ENCODE results near the gene CAPRIN1. TPM values are rescaled to one million over a fixed set of nuclear protein-coding genes. Genes with fewer than 3 reads are reported as not detected.

The CAPRIN1 gene
- polyA plus RNA-seq, 2 of the 4 experiments (the other 2 are of a cell fraction): 159 to 255 TPM

DNA sequence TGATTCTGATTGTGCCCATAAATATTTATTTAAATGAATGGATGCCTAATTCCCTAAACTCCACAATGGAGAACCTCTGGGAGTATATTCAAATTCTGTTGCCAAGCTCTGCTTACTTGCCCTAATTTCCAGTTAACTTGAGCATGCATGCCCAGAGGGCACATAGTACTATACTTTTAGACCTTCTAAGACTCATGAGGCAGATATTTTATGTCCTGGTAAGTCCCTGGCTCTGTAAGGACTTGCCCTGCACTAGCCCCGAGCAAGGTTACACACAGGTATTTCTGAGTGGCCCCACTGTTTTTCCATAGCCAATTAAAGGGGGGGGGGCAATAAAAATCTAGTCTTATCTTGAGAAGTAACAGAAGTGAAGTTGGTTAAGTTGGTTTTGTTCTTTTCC lies 21.1 kb upstream of the CAPRIN1 start:
- DNase-seq (ENCODE audit: low read depth in 1 of 2, low spot score in 1 of 2) (no peak), FAIRE-seq (no peak), ATAC-seq (no peak)
- TF ChIP-seq, protein P1, sequence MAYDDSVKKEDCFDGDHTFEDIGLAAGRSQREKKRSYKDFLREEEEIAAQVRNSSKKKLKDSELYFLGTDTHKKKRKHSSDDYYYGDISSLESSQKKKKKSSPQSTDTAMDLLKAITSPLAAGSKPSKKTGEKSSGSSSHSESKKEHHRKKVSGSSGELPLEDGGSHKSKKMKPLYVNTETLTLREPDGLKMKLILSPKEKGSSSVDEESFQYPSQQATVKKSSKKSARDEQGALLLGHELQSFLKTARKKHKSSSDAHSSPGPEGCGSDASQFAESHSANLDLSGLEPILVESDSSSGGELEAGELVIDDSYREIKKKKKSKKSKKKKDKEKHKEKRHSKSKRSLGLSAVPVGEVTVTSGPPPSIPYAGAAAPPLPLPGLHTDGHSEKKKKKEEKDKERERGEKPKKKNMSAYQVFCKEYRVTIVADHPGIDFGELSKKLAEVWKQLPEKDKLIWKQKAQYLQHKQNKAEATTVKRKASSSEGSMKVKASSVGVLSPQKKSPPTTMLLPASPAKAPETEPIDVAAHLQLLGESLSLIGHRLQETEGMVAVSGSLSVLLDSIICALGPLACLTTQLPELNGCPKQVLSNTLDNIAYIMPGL (CRISPR knock-in tag; IDR thresholded peaks at IDR 0.05; ENCODE audit: borderline replicate concordance): no peak
- TF ChIP-seq CHD2 (IDR thresholded peaks at IDR 0.05; ENCODE audit: low read length, partially characterized antibody): no peak
- no peak for TF ChIP-seq POLR2AphosphoS2 (conservative IDR thresholded peaks at IDR 0.05; ENCODE audit: low read length)
- TF ChIP-seq TP53 (CRISPR knock-in tag; IDR thresholded peaks at IDR 0.05): no peak
- no peak for TF ChIP-seq RARB (CRISPR knock-in tag; IDR thresholded peaks at IDR 0.05)
- TF ChIP-seq, protein P2, sequence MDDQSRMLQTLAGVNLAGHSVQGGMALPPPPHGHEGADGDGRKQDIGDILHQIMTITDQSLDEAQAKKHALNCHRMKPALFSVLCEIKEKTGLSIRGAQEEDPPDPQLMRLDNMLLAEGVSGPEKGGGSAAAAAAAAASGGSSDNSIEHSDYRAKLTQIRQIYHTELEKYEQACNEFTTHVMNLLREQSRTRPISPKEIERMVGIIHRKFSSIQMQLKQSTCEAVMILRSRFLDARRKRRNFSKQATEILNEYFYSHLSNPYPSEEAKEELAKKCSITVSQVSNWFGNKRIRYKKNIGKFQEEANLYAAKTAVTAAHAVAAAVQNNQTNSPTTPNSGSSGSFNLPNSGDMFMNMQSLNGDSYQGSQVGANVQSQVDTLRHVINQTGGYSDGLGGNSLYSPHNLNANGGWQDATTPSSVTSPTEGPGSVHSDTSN (IDR thresholded peaks at IDR 0.05): no peak
- TF ChIP-seq, protein P3, sequence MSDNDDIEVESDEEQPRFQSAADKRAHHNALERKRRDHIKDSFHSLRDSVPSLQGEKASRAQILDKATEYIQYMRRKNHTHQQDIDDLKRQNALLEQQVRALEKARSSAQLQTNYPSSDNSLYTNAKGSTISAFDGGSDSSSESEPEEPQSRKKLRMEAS (IDR thresholded peaks at IDR 0.05): no peak
- TF ChIP-seq, protein P4, sequence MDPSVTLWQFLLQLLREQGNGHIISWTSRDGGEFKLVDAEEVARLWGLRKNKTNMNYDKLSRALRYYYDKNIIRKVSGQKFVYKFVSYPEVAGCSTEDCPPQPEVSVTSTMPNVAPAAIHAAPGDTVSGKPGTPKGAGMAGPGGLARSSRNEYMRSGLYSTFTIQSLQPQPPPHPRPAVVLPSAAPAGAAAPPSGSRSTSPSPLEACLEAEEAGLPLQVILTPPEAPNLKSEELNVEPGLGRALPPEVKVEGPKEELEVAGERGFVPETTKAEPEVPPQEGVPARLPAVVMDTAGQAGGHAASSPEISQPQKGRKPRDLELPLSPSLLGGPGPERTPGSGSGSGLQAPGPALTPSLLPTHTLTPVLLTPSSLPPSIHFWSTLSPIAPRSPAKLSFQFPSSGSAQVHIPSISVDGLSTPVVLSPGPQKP (IDR thresholded peaks at IDR 0.05; ENCODE audit: low read depth, low read length): no peak
- TF ChIP-seq HOXB5 (CRISPR knock-in tag; IDR thresholded peaks at IDR 0.05): no peak
- no peak for TF ChIP-seq MYC (IDR thresholded peaks at IDR 0.05; ENCODE audit: borderline replicate concordance, low read length)
- TF ChIP-seq FOSL2 (IDR thresholded peaks at IDR 0.05): no peak
- TF ChIP-seq FOSL2 (CRISPR knock-in tag; IDR thresholded peaks at IDR 0.05): no peak
- CTCF ChIA-PET: interaction anchor here (1.0 to 1.1 kb wide), 2 partner anchors 9 to 140 kb away, joined by 3 read pairs; no protein-coding TSS in a partner anchor
- H3K9me3 ChIP-seq: no peaks in the 10 kb centered on the region
- WGBS (ENCODE audit: missing lambda C conversion rate): 44% methylated on average over 1 of the region's 1 CpG
- no peak overlapping the region for H3K27ac ChIP-seq
- H3K4me3 ChIP-seq: no peak overlapping the region
- peaks cover 14% of the 10 kb centered on the region for H3K4me1 ChIP-seq
- no peak overlapping the region for H3K4me2 ChIP-seq
- POLR2A ChIA-PET: no interaction called here

DNA sequence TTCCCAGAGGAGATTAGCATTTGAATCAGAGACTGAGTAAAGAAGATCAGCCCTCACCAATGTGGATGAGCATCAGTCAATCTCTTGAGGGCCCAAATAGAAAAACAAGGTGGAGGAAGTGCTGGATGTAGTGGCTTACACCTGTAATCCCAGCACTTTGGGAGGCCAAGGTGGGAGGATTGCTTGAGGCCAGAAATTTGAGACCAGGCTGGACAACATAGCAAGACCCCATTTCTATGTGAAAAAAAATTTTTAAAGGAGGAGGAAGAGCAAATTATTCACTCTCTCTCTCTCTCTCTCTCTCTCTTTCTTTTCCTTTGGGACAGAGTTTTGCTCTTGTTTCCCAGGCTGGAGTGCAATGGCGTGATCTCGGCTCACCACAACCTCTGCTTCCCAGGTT lies 18.1 kb upstream of the CAPRIN1 start:
- ChIA-PET CTCF (interaction anchor here (0.9 kb wide), 1 partner anchor 18 kb away, joined by 4 read pairs; the partner anchor contains the start of gene CAPRIN1), POLR2A (no interaction called here)
- DNase-seq (ENCODE audit: low read depth in 1 of 2, low spot score in 1 of 2) (no peak), ATAC-seq (no peak), FAIRE-seq (no peak)
- no peak overlapping the region for H3K4me3 ChIP-seq
- H3K27ac ChIP-seq: no peak overlapping the region
- no peaks in the 10 kb centered on the region for H3K9me3 ChIP-seq
- TF ChIP-seq EHMT2 (IDR thresholded peaks at IDR 0.05; ENCODE audit: low read depth): no peak
- TF ChIP-seq BHLHE40 (IDR thresholded peaks at IDR 0.05; ENCODE audit: low read depth, low read length): no peak
- TF ChIP-seq TP53 (CRISPR knock-in tag; IDR thresholded peaks at IDR 0.05): no peak
- TF ChIP-seq HOXA7 (CRISPR knock-in tag; IDR thresholded peaks at IDR 0.05): no peak
- TF ChIP-seq NR3C1 (IDR thresholded peaks at IDR 0.05): no peak
- TF ChIP-seq, protein P5, sequence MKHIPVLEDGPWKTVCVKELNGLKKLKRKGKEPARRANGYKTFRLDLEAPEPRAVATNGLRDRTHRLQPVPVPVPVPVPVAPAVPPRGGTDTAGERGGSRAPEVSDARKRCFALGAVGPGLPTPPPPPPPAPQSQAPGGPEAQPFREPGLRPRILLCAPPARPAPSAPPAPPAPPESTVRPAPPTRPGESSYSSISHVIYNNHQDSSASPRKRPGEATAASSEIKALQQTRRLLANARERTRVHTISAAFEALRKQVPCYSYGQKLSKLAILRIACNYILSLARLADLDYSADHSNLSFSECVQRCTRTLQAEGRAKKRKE (CRISPR knock-in tag; IDR thresholded peaks at IDR 0.05; ENCODE audit: low read depth): no peak
- no peak for TF ChIP-seq GATA3 (IDR thresholded peaks at IDR 0.05; ENCODE audit: borderline replicate concordance)
- TF ChIP-seq SMC3 (IDR thresholded peaks at IDR 0.05): no peak
- no peak for TF ChIP-seq CBX8 (IDR thresholded peaks at IDR 0.05)
- TF ChIP-seq EP300 (IDR thresholded peaks at IDR 0.05): no peak
- no peak for TF ChIP-seq JUN (IDR thresholded peaks at IDR 0.05)
- TF ChIP-seq, protein P6, sequence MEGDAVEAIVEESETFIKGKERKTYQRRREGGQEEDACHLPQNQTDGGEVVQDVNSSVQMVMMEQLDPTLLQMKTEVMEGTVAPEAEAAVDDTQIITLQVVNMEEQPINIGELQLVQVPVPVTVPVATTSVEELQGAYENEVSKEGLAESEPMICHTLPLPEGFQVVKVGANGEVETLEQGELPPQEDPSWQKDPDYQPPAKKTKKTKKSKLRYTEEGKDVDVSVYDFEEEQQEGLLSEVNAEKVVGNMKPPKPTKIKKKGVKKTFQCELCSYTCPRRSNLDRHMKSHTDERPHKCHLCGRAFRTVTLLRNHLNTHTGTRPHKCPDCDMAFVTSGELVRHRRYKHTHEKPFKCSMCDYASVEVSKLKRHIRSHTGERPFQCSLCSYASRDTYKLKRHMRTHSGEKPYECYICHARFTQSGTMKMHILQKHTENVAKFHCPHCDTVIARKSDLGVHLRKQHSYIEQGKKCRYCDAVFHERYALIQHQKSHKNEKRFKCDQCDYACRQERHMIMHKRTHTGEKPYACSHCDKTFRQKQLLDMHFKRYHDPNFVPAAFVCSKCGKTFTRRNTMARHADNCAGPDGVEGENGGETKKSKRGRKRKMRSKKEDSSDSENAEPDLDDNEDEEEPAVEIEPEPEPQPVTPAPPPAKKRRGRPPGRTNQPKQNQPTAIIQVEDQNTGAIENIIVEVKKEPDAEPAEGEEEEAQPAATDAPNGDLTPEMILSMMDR (IDR thresholded peaks at IDR 0.05): no peak
- TF ChIP-seq HOXB13 (CRISPR knock-in tag; IDR thresholded peaks at IDR 0.05; ENCODE audit: low read depth): no peak
- TF ChIP-seq ESRRA (IDR thresholded peaks at IDR 0.05; ENCODE audit: borderline replicate concordance, low read length): no peak
- H3K4me1 ChIP-seq: peaks cover 2% of the 10 kb centered on the region
- no peak overlapping the region for H3K4me2 ChIP-seq
- 84% methylated on average over 2 of the region's 2 CpGs for WGBS (ENCODE audit: missing lambda C conversion rate)
